22Rv1 (cell line): ENCODE data around the gene ROBO4.

Experiments used
- H3K27ac ChIP-seq: fragments of 450-650 bp; 2 replicates; pipeline ENCODE4 v1.5.1; 2017
- CTCF ChIP-seq: fragments of 450-650 bp; IDR thresholded peaks from 2 replicates; pipeline ENCODE4 v1.5.1; 2017; ENCODE audit warnings: mild to moderate bottlenecking
- ZFX ChIP-seq: fragments of 450-650 bp; IDR thresholded peaks from 2 replicates; pipeline ENCODE4 v1.6.1; 2017; ENCODE audit warnings: antibody characterized with exemption, borderline replicate concordance

ROBO4 gene

GRCh38 chr11:124869331-124869730 lies 28.3 kb downstream of the ROBO4 start:
- H3K27ac ChIP-seq, result no peak overlapping the region
- no peak for TF ChIP-seq CTCF
- TF ChIP-seq ZFX, result no peak

- TF ChIP-seq CTCF, result peak; percentile 66
- TF ChIP-seq ZFX, result no peak
- H3K27ac ChIP-seq, result no peak overlapping the region
Measured at GRCh38 chr11:124868331-124869274, 29.1 kb downstream of the ROBO4 start.

GRCh38 chr11:124867700-124868099 lies 30.0 kb downstream of the ROBO4 start:
- H3K27ac ChIP-seq, result no peak overlapping the region
- TF ChIP-seq ZFX (no peak), CTCF (peak; percentile 70)

- TF ChIP-seq CTCF (peak; percentile 96), ZFX (no peak)
- no peak overlapping the region for H3K27ac ChIP-seq
Measured at GRCh38 chr11:124865902-124866851, 31.5 kb downstream of the ROBO4 start.

GRCh38 chr11:124865181-124865901 lies 32.3 kb downstream of the ROBO4 start, which contains the start of gene ROBO3:
Gene ROBO3, plus strand, starts transcription at chr11:124865432. Its CDS starts 146 bp downstream, at chr11:124865578.
- TF ChIP-seq CTCF (no peak), ZFX (no peak)
- H3K27ac ChIP-seq, result no peak within 1 kb of the TSS

- H3K27ac ChIP-seq, result no peak overlapping the region
- TF ChIP-seq CTCF, result no peak
- TF ChIP-seq ZFX, result no peak
Measured at GRCh38 chr11:124864892-124865180, 32.8 kb downstream of the ROBO4 start.
